Cerebellar cortex (tissue), 1 donor: ENCODE measurements around the gene TSPAN9.

Experiments used
- DNase-seq: peaks from one replicate; pipeline ENCODE4 v3.0.0-alpha.2; 2015; ENCODE audit warnings: low spot score

TSPAN9 gene

GRCh38 chr12:3141339-3142321 lies 64.5 kb downstream of the TSPAN9 start:
- no peak for DNase-seq

GRCh38 chr12:3142386-3142785 lies 65.2 kb downstream of the TSPAN9 start:
- no peak for DNase-seq

DNA sequence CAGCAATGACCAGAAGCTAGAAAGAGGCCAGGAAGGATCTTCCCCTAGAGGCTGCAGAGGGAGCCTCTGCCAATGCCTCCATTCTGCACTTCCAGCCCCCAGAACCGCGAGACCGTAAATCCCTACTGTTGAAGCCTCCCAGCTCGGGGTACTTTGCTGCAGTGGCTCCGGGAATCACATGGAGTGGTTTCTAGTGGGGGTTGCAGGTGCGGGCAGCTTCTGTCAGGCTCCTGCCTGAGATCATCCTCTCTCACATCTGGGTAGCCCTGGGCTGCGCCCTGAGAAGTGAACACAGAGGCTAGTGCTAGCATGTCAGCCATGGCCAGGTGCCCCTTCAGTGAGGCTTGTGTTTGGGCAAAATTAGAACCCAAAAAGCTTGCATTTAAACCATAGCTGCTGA lies 67.3 kb downstream of the TSPAN9 start:
- no peak for DNase-seq

DNA sequence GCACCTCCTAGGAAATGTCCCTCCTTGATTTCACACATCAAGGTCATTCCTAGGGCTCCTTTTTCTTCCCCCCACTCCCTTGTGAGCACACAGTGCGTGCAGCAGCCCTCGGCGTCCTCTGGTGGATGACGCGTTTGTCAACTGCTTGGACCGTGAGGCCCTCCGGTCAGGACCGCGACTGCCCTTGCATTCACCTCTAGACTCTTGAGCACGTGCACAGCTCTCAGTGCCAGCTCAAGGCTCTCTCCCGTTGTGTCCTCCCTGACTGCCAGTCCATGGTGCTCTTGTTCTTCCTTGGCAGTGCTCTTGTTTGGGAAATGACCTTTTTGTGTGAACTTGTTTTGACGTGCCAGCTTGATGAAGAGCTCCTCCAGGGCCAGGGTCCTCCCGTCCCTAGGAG lies 67.9 kb downstream of the TSPAN9 start:
- peak; percentile 90 for DNase-seq

DNA sequence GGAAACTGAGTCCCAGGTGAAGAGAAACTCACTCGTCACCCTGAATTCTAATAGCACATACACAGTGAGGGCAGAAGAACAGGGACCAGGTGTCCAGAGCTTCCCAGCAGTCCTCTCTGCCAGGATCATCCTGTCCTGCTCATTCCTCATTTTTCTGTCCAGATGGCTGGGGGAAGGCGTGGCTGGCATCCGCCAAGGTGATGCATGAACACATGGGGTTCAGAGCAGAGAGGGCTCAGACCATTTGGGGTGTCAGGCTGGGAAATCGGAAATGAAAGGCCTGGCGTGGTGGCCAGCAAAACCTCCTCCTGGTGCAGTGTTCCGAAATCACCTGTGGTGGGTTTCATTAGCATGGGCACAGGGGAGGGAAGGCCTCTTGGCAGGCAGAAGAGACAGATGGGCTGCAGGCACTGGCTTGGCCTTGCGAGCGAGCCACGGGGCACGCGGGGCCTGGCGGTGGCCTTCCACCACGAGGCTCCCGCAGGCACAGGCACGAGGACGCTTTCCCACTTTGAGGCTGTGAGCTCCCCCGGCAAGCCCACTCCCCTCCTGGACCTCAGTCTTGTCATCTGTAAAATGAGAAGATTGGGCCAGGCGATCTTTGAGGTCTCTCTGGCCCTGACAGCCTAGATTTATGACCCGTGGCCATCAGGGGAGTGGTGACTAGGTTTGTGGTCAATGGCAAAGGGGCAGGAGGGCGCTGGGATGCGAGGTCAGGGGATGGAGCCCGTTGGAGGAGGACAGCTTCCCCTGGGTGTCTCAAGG lies 68.5 kb downstream of the TSPAN9 start:
- DNase-seq = peak; percentile 99

GRCh38 chr12:3147260-3147659 lies 70.1 kb downstream of the TSPAN9 start:
- DNase-seq = no peak

DNA sequence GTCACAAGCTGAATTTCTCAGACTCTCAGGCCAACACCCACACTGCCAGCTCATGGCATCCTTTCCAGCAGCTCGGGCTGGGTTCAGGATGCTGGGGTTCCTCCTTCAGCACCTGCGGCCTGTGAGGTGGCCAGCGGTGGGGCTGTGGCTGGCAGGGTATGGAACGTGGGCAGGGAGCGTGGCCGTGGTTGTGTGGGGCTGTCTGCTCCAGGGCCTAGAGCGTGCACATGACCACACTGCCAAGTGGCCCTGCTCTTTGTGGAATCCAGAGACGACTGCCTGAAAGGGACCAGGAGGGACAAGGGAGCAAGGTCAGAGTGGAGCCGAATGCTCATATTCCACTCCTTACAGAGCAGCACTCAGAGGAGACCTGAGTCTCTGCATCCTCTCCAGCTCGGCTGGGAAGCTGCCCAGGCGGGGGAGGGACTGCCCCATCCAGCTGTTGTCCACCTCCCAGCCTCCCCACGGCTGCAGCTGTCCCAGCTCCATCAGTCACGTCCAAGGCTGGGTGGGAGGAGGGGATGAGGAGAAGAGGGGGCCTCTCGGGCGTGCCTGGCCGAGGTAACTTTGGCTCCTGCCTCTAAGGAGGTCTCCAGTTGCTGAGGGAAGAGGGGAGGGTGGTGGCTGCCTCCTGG lies 71.3 kb downstream of the TSPAN9 start:
- DNase-seq = no peak

GRCh38 chr12:3149515-3150307 lies 72.5 kb downstream of the TSPAN9 start:
- DNase-seq = no peak

- no peak for DNase-seq
These were observed 73.1 kb downstream of the TSPAN9 start for GRCh38 chr12:3150308-3150670.

DNA sequence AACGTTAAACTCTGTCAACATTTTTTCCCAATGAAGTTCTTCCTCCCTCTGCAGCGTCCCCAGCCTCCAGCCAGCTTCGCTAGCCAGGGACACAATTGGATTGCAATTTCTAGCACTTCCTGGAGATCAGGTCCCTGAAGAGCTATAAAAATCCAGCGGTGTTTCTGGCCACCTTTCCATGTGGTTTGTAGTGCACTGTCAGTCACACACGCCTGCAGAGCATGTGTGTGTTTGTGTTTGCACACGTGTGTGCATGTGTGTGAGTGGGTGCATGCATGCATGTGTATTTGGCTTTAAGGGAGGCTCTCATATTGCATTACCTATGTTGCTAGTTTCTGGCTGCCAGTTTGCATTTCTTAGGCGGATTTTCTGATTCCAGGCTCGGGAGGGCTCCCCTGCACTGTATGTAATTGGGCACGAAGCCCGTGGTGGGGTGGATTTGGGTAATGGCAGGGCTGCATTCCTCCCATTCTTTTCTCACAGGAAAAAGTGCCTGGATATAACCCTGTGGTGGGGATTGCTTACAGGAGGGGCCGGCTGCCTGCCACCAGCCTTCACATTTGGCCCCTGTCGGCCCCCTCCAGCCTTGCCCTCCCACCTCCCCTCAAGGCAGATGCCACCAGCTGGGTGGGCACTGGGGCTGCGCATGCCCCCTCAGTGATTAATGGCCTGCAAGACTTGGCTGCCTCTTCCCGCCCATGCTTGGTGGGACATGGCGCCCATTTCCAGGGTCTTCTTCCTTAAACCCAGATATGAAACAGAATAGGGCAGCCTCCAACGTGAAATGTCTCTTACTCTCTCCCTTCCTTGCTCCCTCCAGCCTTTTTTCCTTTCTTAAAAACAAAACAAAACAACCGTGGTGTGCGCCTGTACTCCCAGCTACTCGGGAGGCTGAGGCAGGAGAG lies 74.0 kb downstream of the TSPAN9 start:
- no peak for DNase-seq

DNA sequence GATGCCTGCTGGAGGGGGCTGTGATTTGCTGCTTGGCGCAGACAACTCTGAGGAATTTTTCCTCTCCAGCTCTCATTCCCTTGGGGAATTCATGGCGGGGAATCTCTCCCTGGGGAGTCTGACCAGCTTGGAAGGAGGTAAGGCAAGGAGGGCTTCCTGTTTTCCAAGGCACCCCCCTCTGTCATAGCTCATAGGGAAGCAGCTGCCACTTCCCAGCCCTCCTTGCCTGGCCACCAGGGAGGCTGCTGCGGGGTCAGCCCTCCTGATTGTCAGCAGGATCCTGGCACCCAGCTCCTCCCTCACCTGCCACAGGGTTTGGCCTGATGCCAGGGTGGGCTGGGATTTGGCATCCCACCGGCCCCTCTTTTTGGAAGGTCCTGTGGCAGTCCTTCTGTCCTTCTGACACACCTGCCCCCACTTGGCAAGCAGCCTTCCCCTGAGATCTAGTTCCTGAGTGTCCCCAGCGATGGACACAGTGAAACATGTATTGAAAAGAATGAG lies 74.9 kb downstream of the TSPAN9 start:
- DNase-seq = no peak

DNA sequence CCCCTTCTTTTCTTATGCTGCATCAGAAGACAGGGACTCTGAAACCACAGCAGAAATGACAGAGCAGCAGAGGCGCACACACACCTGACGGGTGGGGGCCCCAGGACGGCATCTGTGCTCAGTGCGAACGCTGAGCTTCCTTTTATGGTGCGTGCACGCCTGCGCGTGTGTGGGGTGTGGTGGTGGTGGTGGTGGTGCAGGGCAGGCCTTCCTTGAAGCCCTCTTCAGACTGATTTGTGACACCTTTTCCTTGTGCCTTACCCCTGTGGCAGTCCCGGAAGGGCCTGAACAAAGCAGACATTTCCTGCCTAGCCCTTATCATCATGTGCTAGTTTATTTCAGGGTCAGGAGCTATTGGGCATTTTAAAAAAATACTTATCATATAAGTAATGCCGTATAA lies 75.7 kb downstream of the TSPAN9 start:
- DNase-seq = no peak

- DNase-seq = peak; percentile 81
These were observed 76.8 kb downstream of the TSPAN9 start for GRCh38 chr12:3154006-3154405.

DNA sequence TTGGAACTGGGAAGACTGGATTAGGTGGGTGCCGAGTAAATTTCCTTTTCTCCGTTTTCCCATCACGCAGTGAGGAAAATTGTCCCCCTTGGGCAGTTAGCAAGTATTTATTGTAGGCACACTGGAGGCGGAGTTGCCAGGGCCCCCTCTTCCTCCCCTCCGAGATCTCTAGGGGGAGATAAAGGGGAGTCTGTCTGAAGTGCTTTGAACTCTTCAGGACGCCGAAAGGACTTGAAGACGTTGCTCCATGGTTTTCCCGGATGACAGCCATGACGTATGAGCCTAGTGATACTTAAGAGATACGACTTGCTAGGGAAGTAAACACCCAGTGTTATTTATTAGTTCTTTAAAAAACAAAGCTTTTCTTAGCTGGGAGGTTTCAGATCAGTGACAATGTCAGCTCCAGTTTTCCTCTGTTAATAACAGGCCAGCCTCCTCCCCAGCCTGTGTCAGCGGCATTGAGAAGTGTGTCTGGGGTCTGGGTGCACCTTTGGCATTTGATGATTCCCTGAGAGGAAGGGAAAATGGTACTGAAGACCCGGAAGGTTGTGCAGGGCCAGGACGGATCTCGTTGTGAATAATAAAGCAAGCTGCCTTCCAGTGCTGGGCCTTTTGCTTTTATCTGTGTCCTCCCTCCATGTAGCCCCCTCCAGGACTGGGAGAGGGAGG lies 78.7 kb downstream of the TSPAN9 start:
- DNase-seq = no peak

DNA sequence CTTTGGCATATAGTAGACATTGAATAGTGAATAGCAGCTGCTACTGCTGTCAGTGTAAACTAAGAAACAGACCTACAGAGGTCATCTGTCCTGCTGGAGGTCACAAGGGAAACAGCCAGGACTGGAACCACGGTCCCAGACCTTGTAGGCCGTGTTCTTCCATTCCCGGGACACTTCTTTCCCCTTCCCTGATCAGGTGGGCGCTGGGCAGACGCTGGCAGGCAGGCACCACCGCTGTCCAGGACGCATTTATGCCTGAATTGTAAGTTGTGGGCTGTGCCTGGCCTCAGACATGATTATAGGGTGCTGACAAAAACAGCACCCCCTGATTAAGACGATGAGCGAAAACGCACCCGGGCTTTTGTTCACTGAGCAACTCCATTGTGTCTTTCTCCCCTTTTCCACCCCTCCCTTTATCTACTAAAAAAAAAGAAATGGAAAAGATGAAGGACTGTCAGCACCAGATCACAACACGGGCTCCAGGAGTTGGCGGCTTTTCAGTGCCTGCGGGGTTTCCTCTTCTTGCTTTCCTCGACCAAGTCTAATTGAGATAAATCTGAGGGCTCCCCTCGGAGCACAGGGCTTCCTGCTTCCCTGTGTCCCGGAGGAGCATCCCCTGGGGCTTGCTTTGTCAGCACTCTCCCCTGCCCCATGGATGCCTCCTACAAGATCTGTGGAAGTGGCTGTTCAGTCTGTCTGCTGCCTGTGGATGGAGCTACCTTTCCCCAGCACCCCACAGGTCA lies 80.6 kb downstream of the TSPAN9 start:
- DNase-seq = no peak

DNA sequence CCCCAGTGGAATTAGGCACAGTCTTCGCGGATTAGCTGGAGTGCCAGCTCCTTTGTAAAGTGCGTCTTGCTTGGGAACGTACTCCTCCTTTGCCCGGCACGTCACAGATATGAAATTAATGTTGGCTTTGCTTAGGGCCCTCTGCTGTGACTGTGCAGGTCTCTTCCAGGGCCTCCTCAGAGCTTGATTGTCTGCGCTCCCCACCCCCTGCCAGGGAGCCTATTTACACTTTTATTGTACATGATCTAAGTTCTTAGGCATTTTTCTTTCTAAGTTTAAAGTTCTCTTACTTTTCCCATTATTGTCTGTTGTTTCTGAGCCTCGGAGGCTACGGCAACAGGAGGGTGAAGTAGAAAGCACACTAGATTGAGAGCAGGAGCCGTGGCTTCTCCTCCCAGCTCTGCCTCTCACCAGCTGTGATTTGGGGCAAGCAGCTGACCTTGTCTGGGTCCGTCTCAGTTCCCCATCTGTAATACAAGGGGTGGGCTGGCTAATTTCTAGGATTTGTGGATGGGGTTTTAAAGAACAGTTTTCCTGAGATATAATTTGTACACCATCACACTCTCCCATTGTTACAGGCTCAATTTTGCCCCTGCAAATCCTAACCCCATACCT lies 81.8 kb downstream of the TSPAN9 start:
- DNase-seq = no peak

GRCh38 chr12:3160081-3160480 lies 82.9 kb downstream of the TSPAN9 start:
- no peak for DNase-seq

GRCh38 chr12:3161861-3162260 lies 84.7 kb downstream of the TSPAN9 start:
- DNase-seq = no peak
